Sigmoid colon (tissue), 7 donors: Measurements from ENCODE around the gene MRGPRD. TPM values are rescaled to one million over a fixed set of nuclear protein-coding genes. Genes with fewer than 3 reads are reported as not detected.

Experiments used
- DNase-seq: peaks from one replicate; pipeline ENCODE4 v3.0.0-alpha.2; 2019
- H3K27ac ChIP-seq, 4 donors: fragments of 200-600 bp; sonication (generic); one replicate each; pipeline ENCODE4 v1.5.1; 2016 to 2019; ENCODE audit warnings: mild to moderate bottlenecking in 1 of 4
- H3K27me3 ChIP-seq, 3 donors: fragments of 200-600 bp; sonication (generic); one replicate each; pipeline ENCODE4 v1.5.1; 2019; ENCODE audit warnings: mild to moderate bottlenecking in 1 of 3
- H3K36me3 ChIP-seq, 4 donors: fragments of 200-600 bp; sonication (generic); one replicate each; pipeline ENCODE4 v1.5.1; 2016 to 2019
- H3K4me1 ChIP-seq, 4 donors: fragments of 200-600 bp; sonication (generic); one replicate each; pipeline ENCODE4 v1.5.1; 2017 to 2019
- H3K4me3 ChIP-seq, 4 donors: fragments of 200-600 bp; sonication (generic); one replicate each; pipeline ENCODE4 v1.5.1; 2017 to 2019; ENCODE audit warnings: mild to moderate bottlenecking in 2 of 4, moderate library complexity in 1 of 4
- H3K9me3 ChIP-seq, 4 donors: fragments of 200-600 bp in 3 of 4; sonication (generic) in 3 of 4; one replicate each; pipeline versions ENCODE4 v1.5.1 to v1.6.1; 2013 to 2019
- EP300 ChIP-seq, 4 donors: sonication (generic); formaldehyde crosslinking; IDR thresholded peaks; one replicate each; pipeline ENCODE4 v1.6.1; 2017; ENCODE audit warnings: antibody characterized with exemption in 4 of 4
- POLR2A ChIP-seq, 2 donors: fragments of 450-650 bp; IDR thresholded peaks; one replicate each; pipeline ENCODE4 v1.6.1; 2016; ENCODE audit warnings: antibody characterized with exemption in 2 of 2, mild to moderate bottlenecking in 2 of 2, moderate library complexity in 2 of 2
- POLR2AphosphoS5 ChIP-seq, 4 donors: sonication (generic); formaldehyde crosslinking; IDR thresholded peaks; one replicate each; pipeline ENCODE4 v1.6.1; 2017; ENCODE audit warnings: antibody characterized with exemption in 4 of 4
- whole genome bisulfite sequencing, 2 donors: extraction: QIAGEN DNeasy Blood & Tissue Kit; methylation state at CpG; one replicate each; pipeline ENCODE4 v1.1.7; 2013; 5-methylcytosine and 5-hydroxymethylcytosine counted together
- intact Hi-C: fragments of 100-400 bp; cut with DNase I; formaldehyde crosslinking; loops from one replicate; pipeline ENCODE4 v1.15.1; 2023
- polyA plus RNA-seq, 3 donors: library from polyadenylated mRNA; stranded (reverse); fragments of 200-250 nt; gene quantifications; one replicate each; pipeline ENCODE4 v1.2.3, GENCODE V29; 2013
- total RNA-seq, 4 donors: library from RNA; depleted of rRNA; stranded (reverse); fragments of >200 nt; gene quantifications; one replicate each; pipeline ENCODE4 v1.1.0, GENCODE V29; 2016
- TF ChIP-seq, protein P1 (sequence below), 4 experiments: fragments of 450-650 bp in 3 of 4; fragments of 200-600 bp in 1 of 4; IDR thresholded peaks; one replicate each; pipeline ENCODE4 v1.5.1; 2016 to 2019; ENCODE audit warnings: antibody characterized with exemption in 4 of 4, mild to moderate bottlenecking in 3 of 4, moderate library complexity in 2 of 4
- donor health status: healthy with polysubstance abuse.
- donor health status: Bipolar disorder and iron deficiency.
- donor health status: healthy.

MRGPRD gene
- total and polyA plus RNA-seq, 7 donors, result 1.9 to 2.2 (median 2.1) TPM; not detected in 4

DNA sequence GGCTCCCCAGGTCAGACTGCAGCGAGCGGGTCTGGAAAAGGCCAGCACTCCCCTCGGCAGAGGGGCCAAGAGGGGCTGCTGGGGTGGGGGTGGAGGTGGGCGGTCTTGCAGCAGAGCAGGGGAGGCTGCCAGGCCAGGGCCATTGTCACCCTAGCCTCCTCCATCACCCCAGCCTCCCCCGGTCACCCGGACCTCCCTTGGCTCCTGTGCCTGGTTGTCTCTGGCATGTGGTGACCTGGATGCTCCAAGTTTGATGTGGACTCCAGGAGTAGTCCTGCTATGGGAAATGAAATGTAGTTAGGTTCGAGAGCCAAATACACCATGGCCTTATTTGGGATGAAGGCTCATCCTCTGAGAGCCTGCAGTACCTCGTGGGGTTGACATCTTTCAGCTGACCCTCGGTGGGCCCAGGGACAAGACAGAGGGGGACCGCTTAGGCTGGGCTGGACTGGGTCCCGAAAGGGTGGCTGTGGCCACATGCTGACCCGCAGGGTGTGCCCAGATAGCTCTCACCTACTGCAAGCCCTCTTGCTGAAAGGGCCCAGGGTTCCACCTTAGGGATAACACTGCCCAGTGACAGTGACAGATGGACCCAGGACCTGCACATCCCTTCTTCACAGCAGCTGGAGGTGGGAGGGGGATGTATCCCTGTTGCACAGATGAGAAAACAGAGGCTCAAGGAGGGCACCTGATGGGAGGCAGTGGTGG is 24.1 kb downstream of the MRGPRD start:
- Histone ChIP-seq H3K4me1 (peaks cover 2 to 29% (median 26%) of the 10 kb centered on the region in 4 donors), H3K4me3 (no peak overlapping the region), H3K27ac (peak overlapping the region; percentile 32 to 88 (median 85)), H3K36me3 (no peaks in the 10 kb centered on the region), H3K27me3 (no peaks in the 10 kb centered on the region), H3K9me3 (peaks cover 0 to 3% (median 0%) of the 10 kb centered on the region in 4 donors)
- intact Hi-C loops, result loop anchor here (2.0 kb wide), 1 partner anchor 42 kb away; no protein-coding TSS in a partner anchor
- 81 to 83% methylated on average over 12 of the region's 12 CpGs for WGBS, 2 donors
- TF ChIP-seq POLR2AphosphoS5 (IDR thresholded peaks at IDR 0.05) (peak in 1 of 4 donors; percentile 42), EP300 (IDR thresholded peaks at IDR 0.05) (no peak)
- DNase-seq, result peak; percentile 72

DNA sequence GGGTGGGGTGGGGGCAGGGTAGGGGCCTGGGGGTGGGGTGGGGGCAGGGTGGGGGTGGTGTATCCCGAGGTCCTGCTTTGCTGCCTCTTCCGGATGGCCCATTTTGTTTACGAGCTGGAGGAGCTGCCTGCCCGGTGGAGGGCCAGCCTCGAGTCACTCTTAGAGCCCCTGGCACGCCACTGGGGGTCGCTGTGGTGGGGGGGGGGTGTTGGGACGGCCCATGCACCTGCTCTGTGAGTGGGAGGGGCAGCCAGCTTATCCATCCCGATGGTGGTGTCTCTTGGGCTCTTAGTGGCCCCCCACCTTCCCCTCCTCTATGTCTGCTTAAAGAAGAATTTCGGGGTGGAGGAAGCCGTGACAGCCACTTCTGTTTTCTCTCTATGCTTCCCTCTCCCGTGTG is 24.6 kb downstream of the MRGPRD start:
- TF ChIP-seq, protein P1, sequence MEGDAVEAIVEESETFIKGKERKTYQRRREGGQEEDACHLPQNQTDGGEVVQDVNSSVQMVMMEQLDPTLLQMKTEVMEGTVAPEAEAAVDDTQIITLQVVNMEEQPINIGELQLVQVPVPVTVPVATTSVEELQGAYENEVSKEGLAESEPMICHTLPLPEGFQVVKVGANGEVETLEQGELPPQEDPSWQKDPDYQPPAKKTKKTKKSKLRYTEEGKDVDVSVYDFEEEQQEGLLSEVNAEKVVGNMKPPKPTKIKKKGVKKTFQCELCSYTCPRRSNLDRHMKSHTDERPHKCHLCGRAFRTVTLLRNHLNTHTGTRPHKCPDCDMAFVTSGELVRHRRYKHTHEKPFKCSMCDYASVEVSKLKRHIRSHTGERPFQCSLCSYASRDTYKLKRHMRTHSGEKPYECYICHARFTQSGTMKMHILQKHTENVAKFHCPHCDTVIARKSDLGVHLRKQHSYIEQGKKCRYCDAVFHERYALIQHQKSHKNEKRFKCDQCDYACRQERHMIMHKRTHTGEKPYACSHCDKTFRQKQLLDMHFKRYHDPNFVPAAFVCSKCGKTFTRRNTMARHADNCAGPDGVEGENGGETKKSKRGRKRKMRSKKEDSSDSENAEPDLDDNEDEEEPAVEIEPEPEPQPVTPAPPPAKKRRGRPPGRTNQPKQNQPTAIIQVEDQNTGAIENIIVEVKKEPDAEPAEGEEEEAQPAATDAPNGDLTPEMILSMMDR (IDR thresholded peaks at IDR 0.05), result peak in 1 of 4 experiments; percentile 34
- TF ChIP-seq POLR2AphosphoS5 (IDR thresholded peaks at IDR 0.05), result no peak
- Histone ChIP-seq H3K27me3 (no peaks in the 10 kb centered on the region), H3K4me3 (no peak overlapping the region), H3K36me3 (no peaks in the 10 kb centered on the region), H3K4me1 (peaks cover 2 to 29% (median 26%) of the 10 kb centered on the region in 4 donors), H3K27ac (peak overlapping the region; percentile 32 to 88 (median 85)), H3K9me3 (peaks cover 0 to 3% (median 0%) of the 10 kb centered on the region in 4 donors)
- peak; percentile 69 for DNase-seq
- WGBS, 2 donors, result 10% methylated on average over 12 of the region's 12 CpGs
- intact Hi-C loops, result loop anchor here (2.0 kb wide), 1 partner anchor 43 kb away; no protein-coding TSS in a partner anchor

DNA sequence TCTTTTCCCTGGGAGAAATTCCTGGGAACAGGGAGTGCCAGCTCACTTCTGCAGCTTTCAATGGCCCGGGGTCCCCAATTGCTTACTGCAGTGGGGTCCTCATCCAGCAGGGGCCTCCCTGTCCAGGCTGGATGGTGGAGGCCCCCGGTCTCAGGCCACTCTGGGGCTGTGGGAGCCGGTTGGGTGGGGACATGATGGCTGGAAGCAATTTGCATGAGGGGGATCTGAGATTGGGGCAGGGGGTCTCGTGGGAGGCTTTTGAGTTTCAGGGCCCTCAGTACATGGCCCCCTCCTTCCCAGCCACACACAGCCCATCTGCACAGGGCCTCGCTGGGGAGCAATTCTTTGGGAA is 25.2 kb downstream of the MRGPRD start:
- TF ChIP-seq, protein P1 (IDR thresholded peaks at IDR 0.05), result no peak
- TF ChIP-seq POLR2A (IDR thresholded peaks at IDR 0.05) (no peak), POLR2AphosphoS5 (IDR thresholded peaks at IDR 0.05) (no peak), EP300 (IDR thresholded peaks at IDR 0.05) (no peak)
- Histone ChIP-seq H3K27ac (peak overlapping the region; percentile 65 to 88 (median 85)), H3K36me3 (no peaks in the 10 kb centered on the region), H3K9me3 (peaks cover 0 to 3% (median 0%) of the 10 kb centered on the region in 4 donors), H3K27me3 (no peaks in the 10 kb centered on the region), H3K4me1 (peaks cover 2 to 29% (median 26%) of the 10 kb centered on the region in 4 donors), H3K4me3 (peak overlapping the region in 1 of 4 donors; percentile 4)
- intact Hi-C loops, result no loop called here
- 11 to 15% methylated on average over 5 of the region's 5 CpGs for WGBS, 2 donors
- DNase-seq, result no peak

GRCh38 chr11:68954836-68955606 is 25.8 kb downstream of the MRGPRD start:
- H3K4me3 ChIP-seq, result peak overlapping the region in 2 of 4 donors; percentile 4 to 16

More at GRCh38 chr11:68954836-68955606, 25.8 kb downstream of the MRGPRD start:
- H3K9me3 ChIP-seq, result peaks cover 0 to 3% (median 0%) of the 10 kb centered on the region in 4 donors
- intact Hi-C loops, result no loop called here
- peaks cover 2 to 30% (median 26%) of the 10 kb centered on the region in 4 donors for H3K4me1 ChIP-seq
- DNase-seq, result peak; percentile 93
- H3K27me3 ChIP-seq, result no peaks in the 10 kb centered on the region
- H3K36me3 ChIP-seq, result no peaks in the 10 kb centered on the region
- H3K27ac ChIP-seq, result peak overlapping the region; percentile 65 to 88 (median 85)
- WGBS, 2 donors, result 28 to 32% methylated on average over 30 of the region's 30 CpGs
- TF ChIP-seq POLR2AphosphoS5 (IDR thresholded peaks at IDR 0.05) (peak; percentile 72 to 90 (median 75)), POLR2A (IDR thresholded peaks at IDR 0.05) (peak in 1 of 2 donors; percentile 18), EP300 (IDR thresholded peaks at IDR 0.05) (peak; percentile 31 to 92 (median 64))
- TF ChIP-seq, protein P1 (IDR thresholded peaks at IDR 0.05), result no peak
